ENCODE data around the gene LCLAT1.

DNA sequence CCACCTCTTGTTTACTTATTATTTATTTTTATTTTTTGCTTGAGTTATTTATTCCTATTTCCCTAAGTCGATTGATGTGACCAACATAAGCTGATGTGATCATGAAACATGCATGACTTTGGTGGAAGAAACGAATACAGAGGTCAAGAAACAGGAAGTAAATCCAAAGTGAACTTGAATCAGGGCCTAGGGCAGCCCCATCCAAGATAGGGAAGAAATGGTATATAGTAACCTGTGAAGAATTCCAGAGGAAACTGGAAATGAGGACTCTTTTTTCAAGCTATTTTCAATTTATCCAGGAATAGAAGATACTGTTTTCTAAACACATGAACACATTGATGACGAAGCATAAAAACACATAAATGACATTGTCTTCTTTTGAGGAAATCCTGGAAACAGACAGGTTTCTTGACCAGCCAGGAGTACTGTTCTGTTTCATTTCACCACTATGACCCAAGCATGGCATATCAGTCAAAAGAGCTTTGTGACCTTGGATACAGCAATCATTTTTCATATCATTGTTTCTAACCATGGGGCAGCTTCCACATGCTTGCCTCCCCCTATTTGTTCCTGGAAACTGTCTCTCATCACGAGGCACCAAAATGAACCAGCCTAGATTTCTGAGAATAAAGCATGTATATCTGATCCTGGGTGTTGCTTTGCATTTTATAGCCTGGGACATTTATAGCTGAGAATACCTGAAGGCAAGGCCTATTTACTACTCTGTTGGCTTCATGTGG is 9.1 kb upstream of the LCLAT1 start:
- TF ChIP-seq CTCF (IDR thresholded peaks at IDR 0.05; ENCODE audit: low read length) = no peak
- TF ChIP-seq EZH2 (IDR thresholded peaks at IDR 0.05; ENCODE audit: borderline replicate concordance, low read length) = no peak

All from OCI-LY1 (cell line).